NCI-H2227 (cell line): ENCODE measurements around the gene CXCL10.

Experiments used
- DNase-seq: peaks from one replicate; lab custom pipeline; 2025; ENCODE audit not compliant: unreplicated experiment; lab: John Stamatoyannopoulos, UW

CXCL10 gene

DNA sequence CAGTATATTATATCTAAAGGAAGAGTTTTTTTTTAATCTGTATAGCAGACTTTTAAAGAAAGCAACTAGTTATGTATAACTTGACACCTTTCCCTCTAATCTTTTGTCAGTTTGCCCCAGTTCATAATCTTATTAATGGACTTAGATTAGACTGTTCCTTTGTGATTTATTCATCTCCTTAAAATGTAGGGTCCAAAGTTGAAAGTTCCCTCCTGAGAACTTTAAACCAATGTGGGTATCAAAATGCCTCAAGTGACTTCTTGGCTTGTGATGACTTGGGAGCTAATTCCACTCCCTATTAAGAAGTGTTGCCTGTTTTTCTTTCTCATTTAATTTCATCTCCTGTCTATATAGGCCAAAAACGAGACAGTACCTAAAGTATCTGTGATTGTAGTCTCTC lies 26.2 kb downstream of the CXCL10 start:
- no peak for DNase-seq

DNA sequence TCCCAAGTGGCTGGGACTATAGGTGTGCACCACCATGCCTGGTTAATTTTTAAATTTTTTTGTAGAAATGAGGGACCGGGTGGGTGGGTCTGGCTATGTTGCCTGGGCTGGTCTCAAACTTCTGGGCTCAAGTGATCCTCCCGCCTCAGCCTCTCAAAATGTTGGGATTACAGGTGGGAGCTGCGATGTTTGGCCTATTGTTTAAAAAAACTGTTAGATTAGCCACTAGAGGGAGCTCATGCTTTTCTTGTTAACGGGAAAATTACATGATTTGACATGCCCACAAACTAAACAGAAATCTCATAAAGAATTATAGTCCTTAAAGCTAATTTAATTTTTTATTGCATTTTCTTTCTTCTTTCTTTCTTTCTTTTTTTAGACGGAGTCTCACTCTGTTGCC lies 27.6 kb downstream of the CXCL10 start:
- DNase-seq: peak; percentile 65

DNA sequence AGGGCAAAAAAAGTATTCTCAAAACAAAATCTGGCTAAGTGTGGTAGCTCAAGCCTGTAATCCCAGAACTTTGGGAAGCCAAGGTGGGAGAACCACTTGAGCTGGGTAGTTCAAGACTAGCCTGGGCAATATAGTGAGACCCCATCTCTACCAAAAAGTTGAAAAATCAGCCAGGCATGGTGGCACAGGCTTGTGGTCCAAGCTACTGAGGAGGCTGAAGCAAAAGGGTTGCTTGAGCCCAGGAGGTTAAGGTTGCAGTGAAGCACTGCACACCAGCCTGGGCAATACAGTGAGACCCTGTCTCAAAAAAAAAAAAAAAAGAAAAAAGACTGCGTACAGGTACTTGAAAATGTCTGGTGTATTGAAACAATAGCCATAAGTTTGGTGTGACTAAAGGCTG lies 30.8 kb downstream of the CXCL10 start:
- no peak for DNase-seq

DNA sequence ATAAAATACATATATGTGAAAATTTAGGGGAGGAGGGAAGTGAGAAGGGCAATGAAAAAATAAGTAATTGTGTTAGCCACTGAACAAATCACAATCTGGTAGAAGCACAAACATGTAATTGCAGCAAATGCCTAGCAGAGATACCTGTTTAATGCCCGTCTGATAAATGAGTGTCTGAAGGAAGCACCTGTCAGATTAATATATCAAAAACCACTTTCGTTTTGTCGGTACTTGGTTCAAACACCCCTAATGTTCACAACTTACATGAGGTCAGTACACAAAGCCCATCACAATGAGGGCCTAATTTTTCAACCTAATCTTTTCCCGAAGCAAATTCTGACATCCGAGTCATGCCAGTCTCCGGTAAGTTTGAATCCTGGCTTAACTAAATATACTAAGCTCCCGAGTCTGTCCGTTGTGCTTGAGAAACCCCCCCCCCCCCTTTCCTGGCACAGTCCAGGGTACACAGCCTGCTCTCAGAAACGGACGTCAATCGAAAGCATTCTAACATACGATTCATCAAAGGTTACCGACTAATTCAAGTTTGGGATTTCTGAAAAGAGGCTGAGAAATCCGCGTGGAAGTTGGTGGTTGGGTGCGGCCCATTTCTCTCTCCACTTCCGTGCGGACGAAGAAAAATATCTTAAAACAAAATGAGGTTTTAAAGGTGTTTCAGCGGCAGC lies 33.3 kb downstream of the CXCL10 start:
- no peak for DNase-seq

DNA sequence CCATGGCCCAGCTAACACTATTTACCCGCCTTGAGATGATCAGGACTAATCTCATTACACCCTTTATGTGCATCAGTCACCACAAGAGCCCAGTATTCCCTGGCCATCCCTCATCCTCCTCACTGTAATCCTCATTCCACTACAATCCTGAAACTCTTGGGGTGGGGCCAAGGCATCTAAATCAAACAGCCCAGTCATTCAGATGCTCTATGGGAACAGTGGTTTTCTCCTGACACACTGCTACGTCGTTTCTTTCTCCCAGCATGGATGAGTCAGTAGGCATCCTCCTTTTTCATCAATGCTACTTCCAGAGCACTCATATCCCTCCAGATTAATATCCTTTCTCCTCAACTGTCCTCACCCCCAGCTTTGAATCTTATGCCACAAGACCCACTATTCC lies 38.2 kb downstream of the CXCL10 start:
- no peak for DNase-seq

DNA sequence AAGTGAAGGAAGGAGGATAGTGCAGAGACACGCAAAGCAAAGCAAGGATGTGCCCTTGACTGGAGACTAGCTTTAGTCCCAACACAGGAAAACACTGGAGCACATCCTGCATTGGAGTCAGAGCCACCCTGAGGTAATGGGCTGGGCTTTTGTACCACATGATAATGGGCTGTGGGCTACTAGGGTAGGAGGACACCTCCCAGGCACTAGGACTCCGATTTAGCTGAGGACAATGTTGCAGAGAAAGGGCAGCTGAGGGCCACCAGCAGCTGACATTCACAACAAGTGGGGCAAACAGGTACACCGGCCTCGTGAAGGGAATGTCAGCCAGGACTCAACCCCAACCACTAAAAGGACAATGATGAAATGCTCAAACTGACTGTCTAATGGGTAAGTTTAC lies 42.7 kb downstream of the CXCL10 start:
- DNase-seq: no peak

DNA sequence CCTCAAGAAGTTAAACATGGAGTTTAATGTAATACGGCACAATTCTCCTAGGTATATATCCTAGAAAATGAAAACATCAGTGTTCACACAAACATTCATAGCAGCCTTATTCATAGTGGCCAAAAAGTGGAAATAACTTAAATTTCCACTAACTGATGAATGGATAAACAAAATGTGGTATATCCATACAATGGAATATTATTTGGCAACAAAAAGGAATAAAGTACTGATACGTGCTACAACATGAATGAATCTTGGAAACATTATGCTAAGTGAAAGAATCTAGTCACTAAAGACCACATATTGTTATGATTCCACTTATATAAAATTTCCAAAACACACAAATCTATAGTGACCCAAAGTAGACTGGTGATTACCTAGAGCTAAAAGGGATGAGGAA lies 47.1 kb downstream of the CXCL10 start:
- DNase-seq: no peak

DNA sequence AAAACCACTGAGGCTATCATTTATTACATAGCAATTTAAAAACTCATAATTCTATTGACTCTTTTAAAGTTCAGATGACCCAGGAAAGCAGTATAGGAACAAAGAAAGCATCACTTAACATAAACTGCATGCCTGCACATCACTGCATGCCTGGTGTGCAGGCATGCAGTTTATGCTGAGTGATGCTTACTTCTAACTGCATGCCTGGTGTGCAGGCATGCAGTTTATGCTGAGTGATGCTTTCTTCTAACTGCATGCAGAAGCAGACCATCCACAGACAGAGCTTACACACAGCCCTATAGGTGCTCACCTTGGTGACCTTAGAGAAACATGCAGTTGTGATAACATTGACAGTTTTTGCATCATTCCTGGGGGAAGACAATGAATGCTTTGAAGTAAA lies 49.5 kb downstream of the CXCL10 start:
- DNase-seq: no peak
